Thoracic aorta (tissue), 2 donors: ENCODE results near the gene GNG7. TPM values are rescaled to one million over a fixed set of nuclear protein-coding genes. Genes with fewer than 3 reads are reported as not detected.
"Not testable (repeated sequence)": the region's sequence is repeated elsewhere in the genome, so short reads cannot be mapped to it uniquely, and the experiment has no call there.

Source experiments
- ATAC-seq: fragments of 150-250 bp; one replicate; pipeline ENCODE4 v1.8.0; 2017; ENCODE audit warnings: low read depth; ENCODE audit not compliant: insufficient number of reproducible peaks, low FRiP score
- DNase-seq: peaks from one replicate; pipeline ENCODE4 v3.0.0-alpha.2; 2020; ENCODE audit warnings: low spot score
- H3K27ac ChIP-seq, 2 donors: fragments of 200-600 bp; sonication (generic); 1 replicate in 1 of 2; 2 replicates in 1 of 2; pipeline ENCODE4 v1.5.1; 2016; ENCODE audit warnings: mild to moderate bottlenecking in 2 of 2, moderate library complexity in 2 of 2
- H3K27me3 ChIP-seq: fragments of 200-600 bp; sonication (generic); replicated peaks from 2 replicates; pipeline ENCODE4 v1.6.0; 2016; ENCODE audit warnings: mild to moderate bottlenecking; ENCODE audit not compliant: insufficient read depth
- H3K36me3 ChIP-seq: fragments of 200-600 bp; sonication (generic); one replicate; pipeline ENCODE4 v1.5.1; 2016
- H3K4me1 ChIP-seq, 2 donors: fragments of 200-600 bp; sonication (generic); 1 replicate in 1 of 2; 2 replicates in 1 of 2; pipeline versions ENCODE4 v1.5.1 to v1.6.0; 2016; ENCODE audit warnings: low read depth in 2 of 2, mild to moderate bottlenecking in 1 of 2; ENCODE audit not compliant: control insufficient read depth in 1 of 2
- H3K4me3 ChIP-seq: fragments of 200-600 bp; sonication (generic); 2 replicates; pipeline ENCODE4 v1.5.1; 2016; ENCODE audit warnings: mild to moderate bottlenecking
- H3K9me3 ChIP-seq: fragments of 200-600 bp; sonication (generic); 2 replicates; pipeline ENCODE4 v1.5.1; 2016
- CTCF ChIP-seq: fragments of 200-600 bp; sonication (generic); IDR thresholded peaks from one replicate; pipeline ENCODE4 v1.5.1; 2019; ENCODE audit warnings: antibody characterized with exemption
- total RNA-seq, 2 donors: library from RNA; depleted of rRNA; stranded (reverse); fragments of >200 nt; gene quantifications; one replicate each; pipeline versions ENCODE4 v1.1.0 to v1.2.3, GENCODE V29; 2016

Gene GNG7
- total RNA-seq, 2 donors from 2014 or later, result 2.3 to 3.2 TPM

- no peak for TF ChIP-seq CTCF
- no peaks in the 10 kb centered on the region for H3K36me3 ChIP-seq
- H3K9me3 ChIP-seq, result no peaks in the 10 kb centered on the region
- peaks cover 3 to 5% of the 10 kb centered on the region in 2 donors for H3K4me1 ChIP-seq
- no peaks in the 10 kb centered on the region for H3K27me3 ChIP-seq
- DNase-seq, result no peak
- no peak overlapping the region for H3K27ac ChIP-seq
- H3K4me3 ChIP-seq, result no peak overlapping the region
- no peak for ATAC-seq
These were observed 169.4 kb downstream of the GNG7 start for GRCh38 chr19:2533072-2533425.

GRCh38 chr19:2532252-2533071, 170.0 kb downstream of the GNG7 start:
- Histone ChIP-seq H3K4me1 (peaks cover 3 to 5% of the 10 kb centered on the region in 2 donors), H3K27me3 (no peaks in the 10 kb centered on the region), H3K36me3 (no peaks in the 10 kb centered on the region), H3K4me3 (no peak overlapping the region), H3K27ac (peak overlapping the region; percentile 53 to 61), H3K9me3 (no peaks in the 10 kb centered on the region)
- DNase-seq, result no peak
- no peak for TF ChIP-seq CTCF
- no peak for ATAC-seq

DNA sequence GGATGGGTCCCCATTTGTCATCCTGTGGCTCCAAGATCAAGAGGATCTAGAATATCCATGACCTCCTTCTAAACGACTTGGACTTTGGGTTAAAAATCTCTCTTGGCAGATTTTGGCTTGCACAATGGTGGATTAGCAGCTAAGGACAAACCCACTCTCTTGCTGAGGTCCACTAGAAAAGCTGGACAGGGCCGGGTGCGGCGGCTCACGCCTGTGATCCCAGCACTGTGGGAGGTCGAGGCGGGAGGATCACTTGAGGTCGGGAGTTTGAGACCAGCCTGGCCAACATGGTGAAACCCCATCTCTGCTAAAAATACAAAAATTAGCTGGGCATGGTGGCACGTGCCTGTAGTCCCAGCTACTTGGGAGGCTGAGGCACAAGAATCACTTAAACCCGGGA, 172.6 kb downstream of the GNG7 start:
- not testable (repeated sequence) for H3K36me3 ChIP-seq, DNase-seq, H3K27ac ChIP-seq, H3K9me3 ChIP-seq, H3K27me3 ChIP-seq, ATAC-seq, H3K4me3 ChIP-seq
- H3K4me1 ChIP-seq, result peaks cover 3 to 13% of the 10 kb centered on the region in 2 donors

DNA sequence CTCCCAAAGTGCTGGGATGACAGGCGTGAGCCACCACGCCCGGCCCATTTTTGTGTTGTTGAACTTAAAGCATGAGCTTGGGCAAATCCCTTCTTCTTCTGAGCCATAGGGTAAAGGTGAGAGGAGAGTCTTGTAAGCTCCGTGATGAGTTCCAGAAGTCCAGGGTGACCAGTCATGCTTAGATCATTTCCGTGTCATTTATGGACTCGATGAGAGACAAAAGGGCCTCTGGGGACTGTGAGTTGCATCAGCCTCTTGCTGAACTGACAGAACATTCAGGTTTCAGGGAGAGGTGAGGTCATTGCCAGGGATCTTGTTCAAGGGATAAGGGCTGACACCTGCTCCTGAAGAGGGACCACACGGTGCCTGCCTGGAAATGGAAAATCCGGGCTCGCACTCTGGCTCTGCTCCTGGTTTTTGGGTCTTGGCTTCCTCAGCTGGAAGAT, 173.0 kb downstream of the GNG7 start:
- no peak for TF ChIP-seq CTCF
- DNase-seq, result no peak
- no peak for ATAC-seq
- Histone ChIP-seq H3K36me3 (no peaks in the 10 kb centered on the region), H3K27me3 (no peaks in the 10 kb centered on the region), H3K9me3 (no peaks in the 10 kb centered on the region), H3K27ac (no peak overlapping the region), H3K4me3 (no peak overlapping the region), H3K4me1 (peaks cover 5 to 17% of the 10 kb centered on the region in 2 donors)

- no peak overlapping the region for H3K4me3 ChIP-seq
- no peak overlapping the region for H3K27ac ChIP-seq
- TF ChIP-seq CTCF, result no peak
- H3K4me1 ChIP-seq, result peaks cover 11 to 25% of the 10 kb centered on the region in 2 donors
- no peaks in the 10 kb centered on the region for H3K9me3 ChIP-seq
- no peak for ATAC-seq
- no peak for DNase-seq
- H3K36me3 ChIP-seq, result no peaks in the 10 kb centered on the region
- no peaks in the 10 kb centered on the region for H3K27me3 ChIP-seq
These were observed 173.8 kb downstream of the GNG7 start for GRCh38 chr19:2528675-2529101.
